Tibial nerve (tissue), 3 donors: Measurements from ENCODE around the gene UBE2J2.

Source experiments
- CTCF ChIP-seq, 5 experiments: fragments of 200-600 bp in 3 of 5; fragments of 450-650 bp in 2 of 5; sonication (generic) in 3 of 5; IDR thresholded peaks; one replicate each; pipeline ENCODE4 v1.5.1; 2016 to 2019; ENCODE audit warnings: antibody characterized with exemption in 5 of 5, mild to moderate bottlenecking in 3 of 5, moderate library complexity in 2 of 5
- POLR2A ChIP-seq, 2 donors: fragments of 450-650 bp; IDR thresholded peaks; one replicate each; pipeline ENCODE4 v1.6.1; 2017; ENCODE audit warnings: antibody characterized with exemption in 2 of 2, mild to moderate bottlenecking in 2 of 2, moderate library complexity in 2 of 2

- TF ChIP-seq CTCF (IDR thresholded peaks at IDR 0.05) (no peak), POLR2A (IDR thresholded peaks at IDR 0.05) (no peak)
Measured at GRCh38 chr1:1274931-1275431, 1.3 kb upstream of the UBE2J2 start.
